Measurements from ENCODE around the gene UCP2.
A peak's percentile ranks its signal among the peaks of the same experiment; 100 is the strongest.

UCP2 gene

GRCh38 chr11:73982595-73982989 is at the start of gene UCP2:
Gene UCP2 (minus strand): TSS chr11:73982843. CDS start chr11:73978378, 4,465 bp downstream.
- peak; percentile 74 to 92 (median 84) for DNase-seq

GRCh38 chr11:74030723-74031676 is 48.4 kb upstream of the UCP2 start:
- no peak for DNase-seq

GRCh38 chr11:74025467-74026166 is 43.0 kb upstream of the UCP2 start:
- DNase-seq, result no peak

- DNase-seq, result no peak
Measured at GRCh38 chr11:74024261-74025029, 41.8 kb upstream of the UCP2 start.

- DNase-seq, result no peak
Measured at GRCh38 chr11:74023276-74023675, 40.6 kb upstream of the UCP2 start.

- DNase-seq, result no peak
Measured at GRCh38 chr11:74022546-74022945, 39.9 kb upstream of the UCP2 start.

GRCh38 chr11:74021998-74022397 is 39.4 kb upstream of the UCP2 start:
- DNase-seq, result no peak

- no peak for DNase-seq
Measured at GRCh38 chr11:74020539-74020938, 37.9 kb upstream of the UCP2 start.

- DNase-seq, result no peak
Measured at GRCh38 chr11:74019860-74020259, 37.2 kb upstream of the UCP2 start.

- DNase-seq, result no peak
Measured at GRCh38 chr11:74019104-74019738, 36.6 kb upstream of the UCP2 start.

GRCh38 chr11:74018331-74019005 is 35.8 kb upstream of the UCP2 start:
- no peak for DNase-seq

GRCh38 chr11:74017631-74018030 is 35.0 kb upstream of the UCP2 start:
- DNase-seq, result no peak

GRCh38 chr11:74015919-74016684 is 33.5 kb upstream of the UCP2 start:
- no peak for DNase-seq

GRCh38 chr11:74014880-74015279 is 32.2 kb upstream of the UCP2 start:
- DNase-seq, result no peak

GRCh38 chr11:74013141-74013540 is 30.5 kb upstream of the UCP2 start:
- DNase-seq, result no peak

- no peak for DNase-seq
Measured at GRCh38 chr11:74012074-74012809, 29.6 kb upstream of the UCP2 start.

GRCh38 chr11:74011360-74012073 is 28.9 kb upstream of the UCP2 start:
- peak in 5 of 6 experiments; percentile 15 to 46 (median 32) for DNase-seq

GRCh38 chr11:74010306-74011300 is 28.0 kb upstream of the UCP2 start:
- no peak for DNase-seq

Measured in stimulated activated naive CD4-positive, alpha-beta T cell (primary cell).